ENCODE results near the gene IL1F10.

Gene IL1F10

GRCh38 chr2:113039719-113040118, 28.1 kb upstream of the IL1F10 start:
- Histone ChIP-seq H3K4me1 (ENCODE audit: low read length) (peaks cover 11% of the 10 kb centered on the region), H3K27ac (ENCODE audit: low read length) (no peak overlapping the region), H2AFZ (ENCODE audit: low read depth, low read length) (no peak overlapping the region), H4K20me1 (ENCODE audit: insufficient read depth, low read length) (no peaks in the 10 kb centered on the region), H3K4me3 (ENCODE audit: low read length) (no peak overlapping the region), H3K9me3 (ENCODE audit: insufficient read depth, low read length) (no peaks in the 10 kb centered on the region), H3K4me2 (ENCODE audit: low read length) (no peak overlapping the region), H3K36me3 (replicated peaks; ENCODE audit: low read depth, low read length) (no peaks in the 10 kb centered on the region), H3K79me2 (ENCODE audit: low read length) (no peaks in the 10 kb centered on the region), H3K27me3 (ENCODE audit: low read depth, low read length) (peaks cover 4% of the 10 kb centered on the region; the same call in 1 of the 2 replicates), H3K9ac (ENCODE audit: low read length) (no peak overlapping the region)
- no peak for TF ChIP-seq CTCF (IDR thresholded peaks at IDR 0.05; ENCODE audit: low read depth, low read length)
- no peak for TF ChIP-seq EZH2phosphoT487 (IDR thresholded peaks at IDR 0.05; ENCODE audit: low read depth)

- no peak overlapping the region for H3K4me2 ChIP-seq (ENCODE audit: low read length)
- no peak overlapping the region for H3K27ac ChIP-seq (ENCODE audit: low read length)
- H4K20me1 ChIP-seq (ENCODE audit: insufficient read depth, low read length) = no peaks in the 10 kb centered on the region
- peaks cover 11% of the 10 kb centered on the region for H3K4me1 ChIP-seq (ENCODE audit: low read length)
- H3K9me3 ChIP-seq (ENCODE audit: insufficient read depth, low read length) = no peaks in the 10 kb centered on the region
- H3K4me3 ChIP-seq (ENCODE audit: low read length) = no peak overlapping the region
- no peaks in the 10 kb centered on the region for H3K79me2 ChIP-seq (ENCODE audit: low read length)
- no peak overlapping the region for H3K9ac ChIP-seq (ENCODE audit: low read length)
- H3K27me3 ChIP-seq (ENCODE audit: low read depth, low read length) = peaks cover 4% of the 10 kb centered on the region; the same call in 1 of the 2 replicates
- H3K36me3 ChIP-seq (replicated peaks; ENCODE audit: low read depth, low read length) = no peaks in the 10 kb centered on the region
- TF ChIP-seq EZH2phosphoT487 (IDR thresholded peaks at IDR 0.05; ENCODE audit: low read depth) (no peak), CTCF (IDR thresholded peaks at IDR 0.05; ENCODE audit: low read depth, low read length) (peak; percentile 29; the same call in 1 of the 2 replicates)
- no peak overlapping the region for H2AFZ ChIP-seq (ENCODE audit: low read depth, low read length)
Measured at GRCh38 chr2:113041871-113042270, 25.9 kb upstream of the IL1F10 start.

- Histone ChIP-seq H3K4me3 (ENCODE audit: low read length) (no peak overlapping the region), H4K20me1 (ENCODE audit: insufficient read depth, low read length) (no peaks in the 10 kb centered on the region), H3K9ac (ENCODE audit: low read length) (no peak overlapping the region), H3K27ac (ENCODE audit: low read length) (no peak overlapping the region), H3K4me1 (ENCODE audit: low read length) (no peaks in the 10 kb centered on the region), H3K36me3 (replicated peaks; ENCODE audit: low read depth, low read length) (no peaks in the 10 kb centered on the region), H3K79me2 (ENCODE audit: low read length) (no peaks in the 10 kb centered on the region), H3K27me3 (ENCODE audit: low read depth, low read length) (peaks cover 11% of the 10 kb centered on the region; the same call in 1 of the 2 replicates), H2AFZ (ENCODE audit: low read depth, low read length) (no peak overlapping the region), H3K4me2 (ENCODE audit: low read length) (no peak overlapping the region), H3K9me3 (ENCODE audit: insufficient read depth, low read length) (no peaks in the 10 kb centered on the region)
- TF ChIP-seq EZH2phosphoT487 (IDR thresholded peaks at IDR 0.05; ENCODE audit: low read depth) (no peak), CTCF (IDR thresholded peaks at IDR 0.05; ENCODE audit: low read depth, low read length) (no peak)
Measured at GRCh38 chr2:113046465-113046864, 21.3 kb upstream of the IL1F10 start.

GRCh38 chr2:113050921-113051895, 16.6 kb upstream of the IL1F10 start:
- no peak for TF ChIP-seq EZH2phosphoT487 (IDR thresholded peaks at IDR 0.05; ENCODE audit: low read depth)
- peak; percentile 14; the same call in 1 of the 2 replicates for TF ChIP-seq CTCF (IDR thresholded peaks at IDR 0.05; ENCODE audit: low read depth, low read length)
- Histone ChIP-seq H4K20me1 (ENCODE audit: insufficient read depth, low read length) (no peaks in the 10 kb centered on the region), H2AFZ (ENCODE audit: low read depth, low read length) (no peak overlapping the region), H3K79me2 (ENCODE audit: low read length) (no peaks in the 10 kb centered on the region), H3K4me2 (ENCODE audit: low read length) (no peak overlapping the region), H3K9me3 (ENCODE audit: insufficient read depth, low read length) (no peaks in the 10 kb centered on the region), H3K4me3 (ENCODE audit: low read length) (no peak overlapping the region), H3K27ac (ENCODE audit: low read length) (no peak overlapping the region), H3K36me3 (replicated peaks; ENCODE audit: low read depth, low read length) (no peaks in the 10 kb centered on the region), H3K9ac (ENCODE audit: low read length) (no peak overlapping the region), H3K4me1 (ENCODE audit: low read length) (no peaks in the 10 kb centered on the region), H3K27me3 (ENCODE audit: low read depth, low read length) (0 out of 2 replicates have a peak, but pooled peaks cover 8% of the 10 kb centered on the region)

All from OCI-LY3 (cell line).